ENCODE data around the gene NPAS3. TPM values are rescaled to one million over a fixed set of nuclear protein-coding genes. Genes with fewer than 3 reads are reported as not detected.

NPAS3 gene
- total and polyA plus RNA-seq, 2 of the 8 experiments (the other 6 are each of a cell fraction or from before 2014, with no cell fraction given), result 0.11 to 0.60 TPM

- DNase-seq (ENCODE audit: low read depth in 1 of 2, low spot score in 2 of 2) (no peak), FAIRE-seq (no peak)
- H3K23ac ChIP-seq (ENCODE audit: insufficient read length), result no peak overlapping the region
- CTCF ChIA-PET (ENCODE audit: partially characterized antibody), result interaction anchor here (0.6 kb wide), 1 partner anchor 245 kb away, joined by 4 read pairs; no protein-coding TSS in a partner anchor
- no peak overlapping the region for H2BK5ac ChIP-seq (ENCODE audit: low read depth, low read length)
- H3K4me3 ChIP-seq (ENCODE audit: extremely low read depth in 1 of 4, insufficient read depth in 2 of 4, low read depth in 3 of 4, low read length in 4 of 4), result no peak overlapping the region
- no peaks in the 10 kb centered on the region for H4K20me1 ChIP-seq (replicated peaks in 1 of 2; ENCODE audit: control insufficient read depth in 1 of 2, insufficient read depth in 2 of 2, low read length in 2 of 2)
- no peak overlapping the region for H3K27ac ChIP-seq (ENCODE audit: low read depth, low read length)
- no peaks in the 10 kb centered on the region for H3K36me3 ChIP-seq (ENCODE audit: control insufficient read depth in 2 of 4, insufficient read depth in 4 of 4, low read length in 3 of 4)
- H3K4ac ChIP-seq (replicated peaks; ENCODE audit: insufficient read length, low read depth, low read length), result no peak overlapping the region
- no peak overlapping the region for H3K4me2 ChIP-seq (ENCODE audit: insufficient read depth in 1 of 2, low read depth in 2 of 2, low read length in 2 of 2)
- H3K56ac ChIP-seq (replicated peaks; ENCODE audit: insufficient read length, low read depth, low read length), result no peak overlapping the region
- H2BK15ac ChIP-seq (ENCODE audit: low read length), result no peak overlapping the region
- H3K4me1 ChIP-seq (replicated peaks in 1 of 4; ENCODE audit: control insufficient read depth in 3 of 4, insufficient read depth in 4 of 4, low read length in 3 of 4), result no peaks in the 10 kb centered on the region
- POLR2A ChIA-PET (ENCODE audit: partially characterized antibody), result no interaction called here
- WGBS, 2 experiments (ENCODE audit: extremely low coverage in 1 of 2, insufficient coverage in 1 of 2, insufficient read length in 1 of 2, insufficient replicate concordance in 2 of 2, low coverage in 1 of 2, low lambda C conversion rate in 2 of 2, missing lambda C conversion rate in 1 of 2), result 96% methylated on average over 2 of the region's 2 CpGs; no CpG with 5 or more reads in 1 of the 2 experiments
- no peak overlapping the region for H4K91ac ChIP-seq (replicated peaks; ENCODE audit: insufficient read length, low read length)
- H3K18ac ChIP-seq (ENCODE audit: extremely low read depth, low read length), result no peak overlapping the region
- H2BK120ac ChIP-seq (replicated peaks; ENCODE audit: low read depth, low read length), result no peak overlapping the region
- no peak overlapping the region for H4K5ac ChIP-seq (ENCODE audit: insufficient read length, low read depth, low read length)
- no peak overlapping the region for H3K9ac ChIP-seq (replicated peaks in 1 of 4; ENCODE audit: extremely low read depth in 1 of 4, low read depth in 3 of 4, low read length in 3 of 4)
- no peaks in the 10 kb centered on the region for H3K79me2 ChIP-seq (ENCODE audit: control insufficient read depth in 1 of 2, insufficient read depth in 2 of 2, low read length in 2 of 2)
- no peaks in the 10 kb centered on the region for H3K79me1 ChIP-seq (ENCODE audit: low read depth, low read length)
- no peak overlapping the region for H2BK12ac ChIP-seq (ENCODE audit: low read depth, low read length)
- no peak overlapping the region for H2AK5ac ChIP-seq (ENCODE audit: low read depth, low read length)
- no peak overlapping the region for H2BK20ac ChIP-seq (ENCODE audit: low read length)
- H3K14ac ChIP-seq (ENCODE audit: insufficient read length), result no peak overlapping the region
- no peak overlapping the region for H4K8ac ChIP-seq (ENCODE audit: extremely low read depth, insufficient read depth, low read length)
- H2AFZ ChIP-seq (ENCODE audit: low read length), result no peak overlapping the region
- H3K9me3 ChIP-seq (ENCODE audit: insufficient read depth in 2 of 2, low read depth in 1 of 2, low read length in 1 of 2), result no peaks in the 10 kb centered on the region
- no peaks in the 10 kb centered on the region for H3K23me2 ChIP-seq (ENCODE audit: low read depth, low read length)
- no peaks in the 10 kb centered on the region for H3K27me3 ChIP-seq (replicated peaks in 1 of 4; ENCODE audit: control insufficient read depth in 3 of 4, extremely low read depth in 1 of 4, insufficient read depth in 3 of 4, low read length in 3 of 4)
- no peak for TF ChIP-seq CEBPB (IDR thresholded peaks at IDR 0.05; ENCODE audit: low read depth, low read length)
- TF ChIP-seq YY1 (IDR thresholded peaks at IDR 0.05; ENCODE audit: low read depth, low read length), result no peak
- no peak for TF ChIP-seq RFX5 (IDR thresholded peaks at IDR 0.05; ENCODE audit: borderline replicate concordance, low read depth, low read length)
- no peak for TF ChIP-seq HDAC6 (IDR thresholded peaks at IDR 0.05; ENCODE audit: low read depth, low read length)
- no peak for TF ChIP-seq MAFK (IDR thresholded peaks at IDR 0.05; ENCODE audit: low read depth, low read length)
- no peak for TF ChIP-seq ATF2 (IDR thresholded peaks at IDR 0.05; ENCODE audit: low read length)
- TF ChIP-seq HDAC2 (IDR thresholded peaks at IDR 0.05; ENCODE audit: borderline replicate concordance in 1 of 2, low read depth in 2 of 2, low read length in 2 of 2), result no peak
- no peak for TF ChIP-seq RBBP5 (IDR thresholded peaks at IDR 0.05; ENCODE audit: borderline replicate concordance, low read depth, low read length)
Observed at GRCh38 chr14:32977913-32978312, 39.2 kb downstream of the NPAS3 start.

Data from H1 (cell line).